Kidney (tissue), 14 donors: Measurements from ENCODE around the gene CNIH2. TPM values are rescaled to one million over a fixed set of nuclear protein-coding genes. Genes with fewer than 3 reads are reported as not detected.
A peak's percentile ranks its signal among the peaks of the same experiment; 100 is the strongest.

Source experiments
- DNase-seq, 5 donors: peaks; one replicate each; pipeline ENCODE4 v3.0.0-alpha.2; 2013 to 2020
- FAIRE-seq: peaks from 2 replicates; lab custom pipeline; 2012; peaks lifted over from hg19 to GRCh38; lab: Jason Lieb, UNC
- H3K27ac ChIP-seq, 2 donors: one replicate each; pipeline ENCODE4 v1.7.0; 2013; ENCODE audit warnings: low read depth in 2 of 2, low read length in 2 of 2, inconsistent platforms in 1 of 2
- H3K27me3 ChIP-seq: one replicate; pipeline ENCODE4 v1.7.1; 2013; ENCODE audit warnings: low read length, inconsistent platforms; ENCODE audit not compliant: control insufficient read depth, insufficient read depth
- H3K36me3 ChIP-seq, 3 donors: one replicate each; pipeline versions ENCODE4 v1.7.0 to v1.7.1; 2013; ENCODE audit warnings: low read length in 3 of 3, control low read depth in 1 of 3, inconsistent platforms in 1 of 3; ENCODE audit not compliant: insufficient read depth in 3 of 3, control insufficient read depth in 2 of 3
- H3K4me1 ChIP-seq, 3 donors: one replicate each; pipeline versions ENCODE4 v1.7.0 to v1.7.1; 2013; ENCODE audit warnings: low read length in 3 of 3, inconsistent platforms in 1 of 3, low read depth in 1 of 3; ENCODE audit not compliant: control insufficient read depth in 2 of 3, insufficient read depth in 2 of 3
- H3K4me3 ChIP-seq, 3 donors: one replicate each; pipeline versions ENCODE4 v1.7.0 to v1.8.1; 2013; ENCODE audit warnings: low read length in 3 of 3, control low read depth in 1 of 3, inconsistent platforms in 1 of 3
- H3K9ac ChIP-seq, 3 donors: one replicate each; pipeline versions ENCODE4 v1.7.0 to v1.7.1; 2013; ENCODE audit warnings: low read length in 3 of 3, control low read depth in 1 of 3, inconsistent platforms in 1 of 3
- H3K9me3 ChIP-seq, 3 donors: one replicate each; pipeline versions ENCODE4 v1.7.0 to v1.7.1; 2013; ENCODE audit warnings: low read length in 3 of 3, control low read depth in 1 of 3, inconsistent platforms in 1 of 3; ENCODE audit not compliant: control insufficient read depth in 2 of 3, insufficient read depth in 1 of 3
- intact Hi-C: fragments of 100-400 bp; cut with DNase I; formaldehyde crosslinking; loops from one replicate; pipeline ENCODE4 v1.11.1; 2022
- polyA plus RNA-seq: library from polyadenylated mRNA; stranded (reverse); fragments of 350-450 nt; fragmentation: Illumina TruSeq; extraction: RNeasy Lipid Tissue Mini Kit (QIAGEN cat#74804); gene quantifications from one replicate; pipeline ENCODE4 v1.2.3, GENCODE V29; 2014; ENCODE audit warnings: low read depth, low replicate concordance; ENCODE audit not compliant: insufficient read depth
- total RNA-seq: library from RNA; stranded (reverse); fragmentation: NEBNext Ultra II Directional; extraction: Animal tissue kit (Norgen Biotek cat#: 25700); gene quantifications from one replicate; pipeline ENCODE4 v1.2.1, GENCODE V29; 2021
- TF ChIP-seq, protein P1 (sequence below): IDR thresholded peaks from 3 replicates; pipeline ENCODE4 v1.5.1; 2012; ENCODE audit warnings: mild to moderate bottlenecking, moderate library complexity, borderline replicate concordance; ENCODE audit not compliant: insufficient read depth; ENCODE audit errors: extremely low read depth
- donor health status: control.
- donor health status: control.
- donor health status: control.
- donor health status: control.
- donor health status: control.
- donor health status: DM: yes; HTN: yes; CAD: no.
- donor health status: Normal renal cell carcinoma (clear cell type).

CNIH2 gene
- total and polyA plus RNA-seq, 2 donors from 2014 or later, result 0.63 TPM; not detected in 1

DNA sequence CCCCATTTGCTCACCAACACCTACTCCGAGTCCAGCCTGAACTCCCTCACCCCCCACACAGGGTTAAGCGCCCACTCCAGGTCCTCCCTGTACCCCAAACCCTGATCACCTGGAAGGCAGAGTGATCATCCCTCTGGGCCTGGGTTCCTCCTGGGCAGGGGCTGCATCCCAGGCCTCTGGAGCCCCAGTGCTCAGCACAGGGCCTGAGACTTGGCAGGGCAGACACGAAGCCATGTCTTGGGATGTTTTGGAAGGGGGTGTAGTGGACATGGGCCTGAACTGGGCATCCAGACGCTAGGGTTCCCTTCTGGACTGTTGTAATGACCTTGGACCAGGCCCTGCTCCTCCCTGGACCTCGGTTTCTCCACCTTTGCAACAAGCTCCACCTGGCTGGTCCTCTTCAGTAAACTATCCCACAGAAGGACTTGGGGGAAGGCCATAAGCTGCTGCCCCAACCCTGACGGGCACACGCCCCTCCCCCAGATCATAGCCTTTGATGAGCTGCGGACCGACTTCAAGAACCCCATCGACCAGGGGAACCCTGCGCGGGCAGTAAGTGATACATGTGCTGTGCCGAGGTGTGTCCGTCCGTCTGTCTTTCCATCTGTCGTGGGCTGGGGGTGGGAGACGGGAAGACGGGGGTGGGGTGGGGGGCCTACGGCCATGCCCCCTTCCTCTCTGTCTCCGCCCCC, 3.9 kb downstream of the CNIH2 start:
- no peak overlapping the region for H3K27ac ChIP-seq
- H3K36me3 ChIP-seq, result peaks cover 0 to 6% (median 0%) of the 10 kb centered on the region in 3 donors
- FAIRE-seq, result no peak
- H3K27me3 ChIP-seq, result no peaks in the 10 kb centered on the region
- peaks cover 0 to 7% (median 0%) of the 10 kb centered on the region in 3 donors for H3K4me1 ChIP-seq
- TF ChIP-seq, protein P1, sequence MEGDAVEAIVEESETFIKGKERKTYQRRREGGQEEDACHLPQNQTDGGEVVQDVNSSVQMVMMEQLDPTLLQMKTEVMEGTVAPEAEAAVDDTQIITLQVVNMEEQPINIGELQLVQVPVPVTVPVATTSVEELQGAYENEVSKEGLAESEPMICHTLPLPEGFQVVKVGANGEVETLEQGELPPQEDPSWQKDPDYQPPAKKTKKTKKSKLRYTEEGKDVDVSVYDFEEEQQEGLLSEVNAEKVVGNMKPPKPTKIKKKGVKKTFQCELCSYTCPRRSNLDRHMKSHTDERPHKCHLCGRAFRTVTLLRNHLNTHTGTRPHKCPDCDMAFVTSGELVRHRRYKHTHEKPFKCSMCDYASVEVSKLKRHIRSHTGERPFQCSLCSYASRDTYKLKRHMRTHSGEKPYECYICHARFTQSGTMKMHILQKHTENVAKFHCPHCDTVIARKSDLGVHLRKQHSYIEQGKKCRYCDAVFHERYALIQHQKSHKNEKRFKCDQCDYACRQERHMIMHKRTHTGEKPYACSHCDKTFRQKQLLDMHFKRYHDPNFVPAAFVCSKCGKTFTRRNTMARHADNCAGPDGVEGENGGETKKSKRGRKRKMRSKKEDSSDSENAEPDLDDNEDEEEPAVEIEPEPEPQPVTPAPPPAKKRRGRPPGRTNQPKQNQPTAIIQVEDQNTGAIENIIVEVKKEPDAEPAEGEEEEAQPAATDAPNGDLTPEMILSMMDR, result no peak
- H3K9ac ChIP-seq, result no peak overlapping the region
- DNase-seq, result no peak
- H3K9me3 ChIP-seq, result no peaks in the 10 kb centered on the region
- no peak overlapping the region for H3K4me3 ChIP-seq
- intact Hi-C loops, result no loop called here

DNA sequence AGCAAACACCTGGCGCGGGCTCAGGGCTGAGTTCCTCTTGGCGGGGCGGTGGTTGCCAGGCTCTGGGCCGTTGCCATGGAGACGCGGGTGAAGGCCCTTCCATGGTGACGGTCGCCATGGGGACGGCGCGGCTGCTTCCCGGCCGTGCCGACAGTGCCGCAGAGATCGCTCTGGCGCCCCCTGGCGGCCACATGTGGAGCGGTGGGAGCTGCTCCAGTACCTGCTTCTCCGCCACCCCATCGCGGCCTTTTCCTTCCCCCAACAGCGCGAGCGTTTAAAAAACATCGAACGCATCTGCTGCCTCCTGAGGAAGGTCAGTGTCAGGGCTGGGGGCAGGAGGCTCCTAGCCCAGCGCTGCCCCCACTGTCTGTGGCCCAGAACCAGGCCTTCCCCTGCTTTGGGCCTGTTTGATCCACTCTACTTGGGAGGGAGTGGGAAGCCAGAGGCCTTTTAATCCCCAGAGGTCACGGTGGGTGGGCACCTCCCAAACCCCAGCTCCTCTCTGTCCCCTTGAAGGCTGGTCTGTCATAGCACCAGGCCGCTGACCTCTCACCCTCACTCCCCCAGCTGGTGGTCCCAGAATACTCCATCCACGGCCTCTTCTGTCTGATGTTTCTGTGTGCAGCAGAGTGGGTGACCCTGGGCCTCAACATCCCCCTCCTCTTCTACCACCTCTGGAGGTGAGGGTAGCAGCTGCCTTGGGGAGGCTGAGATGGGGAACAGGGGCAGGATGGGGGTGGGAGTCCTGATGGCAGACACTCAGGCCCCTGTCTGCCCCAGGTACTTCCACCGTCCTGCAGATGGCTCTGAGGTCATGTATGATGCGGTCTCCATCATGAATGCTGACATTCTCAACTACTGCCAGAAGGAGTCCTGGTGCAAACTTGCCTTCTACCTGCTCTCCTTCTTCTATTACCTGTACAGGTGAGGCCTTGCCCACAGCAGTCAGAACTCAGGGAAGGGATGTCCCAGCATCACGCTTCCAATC, 4.8 kb downstream of the CNIH2 start:
- intact Hi-C loops, result no loop called here
- TF ChIP-seq, protein P1, result peak; percentile 98
- H3K27ac ChIP-seq, result no peak overlapping the region
- FAIRE-seq, result no peak
- no peaks in the 10 kb centered on the region for H3K9me3 ChIP-seq
- H3K4me1 ChIP-seq, result peaks cover 0 to 9% (median under 1%) of the 10 kb centered on the region in 3 donors
- peak; percentile 98 to 100 (median 99) for DNase-seq
- no peaks in the 10 kb centered on the region for H3K27me3 ChIP-seq
- H3K36me3 ChIP-seq, result peaks cover 0 to 9% (median 0%) of the 10 kb centered on the region in 3 donors
- no peak overlapping the region for H3K4me3 ChIP-seq
- H3K9ac ChIP-seq, result no peak overlapping the region

DNA sequence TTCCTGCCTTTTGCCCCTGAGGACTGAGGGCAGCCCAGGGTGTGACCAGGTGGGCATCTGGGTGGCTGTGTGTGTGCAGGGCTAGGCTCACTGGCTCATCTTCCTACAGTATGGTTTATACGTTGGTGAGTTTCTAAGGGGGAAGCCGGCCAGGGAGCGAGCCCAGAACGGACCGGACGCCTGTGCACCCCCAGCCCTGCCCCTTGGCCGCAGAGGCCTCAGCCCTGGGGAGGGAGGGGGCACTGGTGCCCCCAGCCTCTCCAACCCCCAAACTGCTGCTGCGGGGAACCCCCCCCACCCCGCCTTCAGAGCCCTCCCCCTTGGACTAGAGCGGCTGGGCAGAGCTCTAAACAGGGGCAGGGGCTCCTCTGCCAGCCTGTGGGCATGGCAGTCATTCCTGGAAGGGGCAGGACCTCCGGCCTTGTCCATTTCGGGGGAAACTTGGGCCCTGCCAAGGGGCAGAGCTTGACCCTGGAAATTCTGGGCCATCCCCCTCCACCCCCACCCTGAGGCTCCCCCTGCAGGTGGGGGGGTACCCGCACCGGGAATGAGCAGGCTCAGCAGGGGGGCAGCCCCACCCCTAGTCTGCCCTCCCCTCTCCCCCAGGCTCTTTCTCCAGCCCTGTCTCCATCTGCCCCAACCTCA, 5.6 kb downstream of the CNIH2 start:
- Histone ChIP-seq H3K9me3 (no peaks in the 10 kb centered on the region), H3K4me3 (no peak overlapping the region), H3K27ac (no peak overlapping the region), H3K9ac (no peak overlapping the region), H3K27me3 (no peaks in the 10 kb centered on the region), H3K4me1 (peaks cover 0 to 15% (median 7%) of the 10 kb centered on the region in 3 donors), H3K36me3 (peaks cover 0 to 9% (median 0%) of the 10 kb centered on the region in 3 donors)
- no peak for FAIRE-seq
- DNase-seq, result no peak
- intact Hi-C loops, result no loop called here
- TF ChIP-seq, protein P1, result no peak
